NCI-H774 (cell line): ENCODE measurements around the gene SH3YL1.

ENCODE experiments used
- DNase-seq: peaks from one replicate; lab custom pipeline; 2025; lab: John Stamatoyannopoulos, UW

The SH3YL1 gene

DNA sequence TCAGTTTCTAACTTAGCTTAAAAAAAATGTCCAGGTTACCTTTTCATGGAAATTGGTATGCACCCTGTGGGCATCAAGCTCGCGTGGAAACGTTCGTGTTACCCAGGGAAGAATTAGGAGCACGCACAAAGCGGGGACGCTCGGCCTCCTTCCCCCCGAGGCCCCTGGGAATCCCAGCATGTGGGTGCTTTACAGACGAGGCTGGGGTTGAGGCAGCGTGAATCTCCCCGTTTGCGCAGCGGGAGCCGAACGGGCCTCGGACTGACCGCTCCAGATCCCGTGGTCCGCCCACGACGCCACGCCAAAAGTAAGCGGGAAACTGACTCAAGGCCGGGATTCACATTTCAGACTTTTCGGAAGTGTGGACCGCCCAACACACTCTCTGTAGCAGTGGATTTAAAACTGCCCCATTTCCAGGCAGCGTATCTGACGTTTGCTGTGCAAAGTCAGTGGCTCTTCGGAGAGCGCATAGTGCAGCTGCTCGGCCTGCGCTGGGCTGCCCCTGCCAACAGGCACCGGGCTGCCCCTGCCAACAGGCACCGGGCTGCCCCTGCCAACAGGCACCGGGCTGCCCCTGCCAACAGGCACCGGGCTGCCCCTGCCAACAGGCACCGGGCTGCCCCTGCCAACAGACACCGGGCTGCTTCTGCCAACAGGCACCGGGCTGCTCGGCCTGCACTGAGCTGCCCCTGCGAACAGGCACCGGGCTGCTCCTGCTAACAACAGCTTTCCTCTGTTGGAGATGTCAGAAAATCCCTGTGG is 49.7 kb downstream of the SH3YL1 start:
- no peak for DNase-seq

DNA sequence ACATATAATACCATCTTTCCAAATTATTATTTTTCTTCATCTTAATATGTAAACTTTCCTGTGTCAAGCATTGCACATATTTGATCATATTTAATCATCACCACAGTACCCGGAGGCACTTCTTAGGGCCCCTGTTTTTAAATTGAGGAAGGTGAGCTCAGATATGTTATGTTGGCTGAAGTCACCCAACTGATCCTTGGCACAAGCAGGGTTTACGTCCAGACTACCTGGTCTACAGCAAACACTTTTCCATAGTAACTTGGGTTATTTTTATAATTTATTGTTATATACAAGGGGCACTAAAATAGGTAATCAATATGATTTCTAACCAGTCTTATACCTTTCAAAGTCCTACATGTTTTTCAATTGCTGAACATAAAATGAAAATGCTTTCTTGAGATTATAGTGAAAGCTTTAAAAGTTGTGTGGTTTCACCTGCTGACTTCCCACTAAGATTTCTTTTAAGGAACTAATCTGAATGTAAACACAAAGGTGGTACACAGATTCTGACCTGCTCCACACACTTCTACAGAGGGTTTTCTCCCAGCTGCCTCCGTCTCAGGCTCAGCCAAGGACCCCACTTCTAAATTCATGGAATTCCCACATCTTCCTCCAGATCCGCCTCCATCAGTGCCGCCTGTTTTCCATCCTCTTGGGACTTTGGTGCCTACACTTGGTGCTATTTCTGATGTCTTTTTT is 52.2 kb downstream of the SH3YL1 start:
- DNase-seq, result no peak

DNA sequence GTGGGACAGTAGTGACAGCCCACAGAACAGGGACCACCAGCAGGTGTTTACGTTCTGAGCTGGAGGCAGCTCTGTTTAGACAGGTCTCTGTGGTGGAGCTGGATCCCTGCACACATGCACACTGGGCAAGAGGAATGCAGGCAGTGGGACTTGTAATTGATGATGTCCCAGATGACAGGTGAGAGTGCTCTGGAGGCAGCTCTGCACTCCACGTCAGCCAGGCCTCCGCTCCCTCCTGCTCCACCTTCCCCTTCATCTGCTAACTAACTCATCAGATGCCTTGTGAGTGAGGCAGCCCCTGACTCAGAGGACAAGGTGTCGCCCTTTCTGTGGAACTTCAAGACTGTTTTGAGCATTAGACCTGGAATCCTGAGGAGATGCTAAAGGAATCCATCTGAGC is 53.2 kb downstream of the SH3YL1 start:
- DNase-seq, result no peak

DNA sequence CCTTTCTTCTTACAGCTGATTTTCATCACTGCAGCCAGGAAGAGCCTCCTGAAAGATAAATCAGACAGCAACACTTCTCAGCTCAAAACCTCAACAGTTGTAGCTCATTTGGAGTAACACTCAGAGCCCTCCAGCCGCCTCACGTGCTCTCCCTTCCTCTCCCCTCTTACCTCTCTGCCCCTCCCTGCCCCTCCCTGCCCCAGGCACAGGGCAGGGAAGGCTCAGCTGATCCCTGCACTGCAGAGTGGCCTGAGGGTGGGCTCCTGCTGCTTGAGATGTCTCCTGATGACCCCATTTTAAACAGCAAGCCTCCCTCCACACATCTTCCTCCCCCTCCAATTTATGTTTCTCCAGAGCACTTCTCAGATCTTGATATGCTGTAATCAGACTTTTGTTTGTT is 54.4 kb downstream of the SH3YL1 start:
- no peak for DNase-seq

DNA sequence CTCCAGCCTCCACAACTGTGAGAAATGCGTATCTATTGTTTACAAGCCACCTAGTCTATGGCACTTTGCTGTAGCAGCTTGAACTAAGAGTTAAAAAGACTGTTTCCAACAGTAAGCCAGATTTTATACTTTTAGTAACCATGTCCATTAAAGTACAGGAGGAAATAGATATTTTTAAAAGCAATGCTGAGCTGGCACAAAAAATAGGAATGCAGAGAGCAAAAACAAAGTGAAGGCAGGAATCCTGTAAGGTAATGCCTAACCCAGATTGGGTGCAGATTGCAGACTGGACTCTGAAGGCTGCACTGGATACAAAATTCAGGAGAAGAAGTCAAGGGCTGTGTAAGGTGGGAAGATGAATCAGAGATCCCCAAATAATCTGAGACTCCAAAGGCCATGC is 55.5 kb downstream of the SH3YL1 start:
- DNase-seq, result no peak

DNA sequence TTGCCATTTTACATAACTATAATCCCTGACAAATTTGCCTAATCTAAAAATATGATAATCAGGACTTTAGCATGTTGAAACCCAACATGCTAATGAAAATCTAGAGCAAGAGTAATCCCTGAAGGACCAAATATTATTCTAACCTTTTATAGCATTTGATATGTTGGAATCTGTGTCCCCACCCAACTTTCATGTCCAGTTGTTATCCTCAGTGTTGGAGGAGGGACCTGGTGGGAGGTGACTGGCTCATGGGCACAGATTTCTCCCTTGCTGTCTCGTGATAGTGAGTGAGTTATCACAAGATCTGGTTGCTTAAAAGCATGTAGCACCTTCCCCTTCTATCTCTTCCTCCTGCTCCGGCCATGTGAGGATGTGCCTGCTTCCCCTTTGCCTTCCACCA is 59.8 kb downstream of the SH3YL1 start:
- no peak for DNase-seq

DNA sequence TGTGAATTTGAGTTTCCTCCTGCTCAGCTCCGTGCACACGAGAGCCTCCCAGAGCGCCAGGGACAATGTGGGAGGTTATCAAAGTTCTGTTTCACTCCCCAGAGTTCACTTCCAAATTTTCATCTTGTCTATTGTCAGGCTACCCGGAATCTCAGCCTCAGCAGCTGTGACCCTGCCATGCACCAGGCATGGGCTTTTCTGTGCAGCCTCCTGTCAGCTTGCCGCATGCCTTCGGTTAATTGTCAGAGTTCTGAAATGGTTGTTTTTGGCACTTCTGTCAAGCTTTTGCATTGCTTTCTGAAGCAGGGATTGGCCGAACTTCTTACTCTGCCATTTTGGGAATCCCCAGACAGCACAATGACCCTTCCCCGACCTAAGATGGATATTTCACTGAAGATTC is 60.4 kb downstream of the SH3YL1 start:
- DNase-seq, result no peak

DNA sequence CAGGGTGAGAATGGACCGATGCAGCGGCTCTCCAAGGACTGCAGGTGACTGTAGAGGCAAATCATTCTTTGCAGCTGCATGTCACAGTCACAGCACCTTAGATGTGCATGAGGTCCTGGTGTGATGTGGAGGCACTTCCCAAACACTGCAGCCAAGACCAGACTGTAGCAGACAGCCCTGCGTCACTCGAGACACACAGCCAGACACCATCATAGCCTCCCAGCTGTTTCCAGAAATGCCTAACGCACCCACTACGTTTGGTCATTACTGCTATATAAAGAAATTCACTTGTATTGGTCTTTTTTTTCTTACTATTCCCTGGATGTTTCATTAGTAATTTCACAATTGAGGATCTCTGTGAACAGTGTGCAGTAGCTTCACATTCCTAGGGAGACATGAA is 60.9 kb downstream of the SH3YL1 start:
- no peak for DNase-seq

DNA sequence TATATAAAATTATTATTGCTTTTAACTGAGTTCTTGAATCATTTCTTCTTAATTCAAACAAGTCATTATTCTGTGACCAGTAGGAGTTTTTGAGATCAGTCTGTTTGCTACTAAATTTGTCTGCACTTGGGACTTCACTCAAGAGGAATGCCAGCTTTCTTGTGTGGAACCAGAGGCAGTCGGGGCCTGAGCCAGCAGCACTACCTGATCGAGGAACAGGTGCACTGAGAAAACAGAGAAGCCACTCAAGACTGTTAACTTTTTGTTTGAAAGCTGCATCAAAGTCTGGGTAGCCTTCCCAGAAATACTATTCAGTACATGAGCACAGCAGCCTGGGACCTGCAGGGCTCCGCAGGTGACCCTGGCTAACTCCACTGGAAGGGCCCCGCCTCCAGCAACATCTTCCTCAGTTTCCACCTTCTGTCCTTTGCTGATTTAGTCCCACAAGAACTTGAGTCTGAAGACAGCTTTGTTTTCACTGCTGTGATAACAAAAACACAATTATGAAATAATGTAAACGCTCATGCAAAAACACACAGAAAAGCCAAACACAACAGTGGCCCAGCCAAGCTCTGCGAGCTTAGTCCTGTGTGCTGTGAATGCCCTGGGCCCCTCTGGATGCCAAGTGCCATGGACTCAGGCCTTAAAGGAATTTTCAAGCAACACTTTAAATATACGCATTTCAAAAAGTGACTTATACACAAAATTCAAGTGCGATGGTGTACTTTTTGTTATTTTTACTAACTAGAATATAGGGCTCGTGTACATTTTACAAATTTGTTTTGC is 62.0 kb downstream of the SH3YL1 start:
- no peak for DNase-seq

DNA sequence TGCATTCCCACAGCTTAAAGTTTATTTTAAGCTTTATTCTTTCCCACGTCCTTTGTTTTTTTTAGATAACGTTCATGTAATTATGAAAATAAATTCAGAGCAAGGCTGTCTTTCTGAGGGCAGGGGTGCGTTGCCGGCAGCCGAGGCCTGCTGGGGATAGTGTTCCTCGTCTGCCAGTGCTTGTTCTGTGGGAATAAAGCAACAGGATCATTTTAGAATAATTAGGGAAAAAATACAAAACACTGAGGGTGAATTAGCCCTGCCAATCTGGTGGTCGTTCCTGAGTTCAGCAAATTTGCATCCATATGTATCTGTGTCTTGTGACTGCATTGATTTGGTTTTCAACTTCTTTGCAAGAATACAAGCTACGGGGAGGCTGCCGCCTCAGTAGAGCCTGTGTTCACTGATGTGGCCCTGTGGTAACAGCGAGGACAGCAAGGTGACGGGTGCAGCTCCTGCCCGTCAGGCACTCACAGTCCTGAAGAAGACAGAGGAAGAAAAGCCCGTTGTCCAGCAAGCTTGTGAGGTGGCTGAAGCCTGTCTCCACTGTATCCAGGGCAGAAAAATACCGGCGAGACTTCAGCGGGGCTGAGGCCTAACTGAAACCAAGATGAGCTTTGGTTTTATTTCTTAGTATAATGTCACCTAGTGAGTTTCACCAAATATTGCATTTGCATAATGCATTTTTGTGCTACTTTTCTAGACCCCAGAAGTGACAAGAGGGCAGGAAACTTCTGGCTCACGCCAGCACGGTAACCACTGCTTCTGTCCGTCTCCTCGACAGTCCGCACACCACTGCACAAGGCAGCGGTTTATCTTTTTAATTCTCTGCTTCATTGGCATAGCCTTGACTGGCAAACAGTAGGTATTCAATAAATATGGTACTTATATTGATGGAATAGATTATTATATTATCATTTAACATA is 64.5 kb downstream of the SH3YL1 start:
- DNase-seq, result no peak

DNA sequence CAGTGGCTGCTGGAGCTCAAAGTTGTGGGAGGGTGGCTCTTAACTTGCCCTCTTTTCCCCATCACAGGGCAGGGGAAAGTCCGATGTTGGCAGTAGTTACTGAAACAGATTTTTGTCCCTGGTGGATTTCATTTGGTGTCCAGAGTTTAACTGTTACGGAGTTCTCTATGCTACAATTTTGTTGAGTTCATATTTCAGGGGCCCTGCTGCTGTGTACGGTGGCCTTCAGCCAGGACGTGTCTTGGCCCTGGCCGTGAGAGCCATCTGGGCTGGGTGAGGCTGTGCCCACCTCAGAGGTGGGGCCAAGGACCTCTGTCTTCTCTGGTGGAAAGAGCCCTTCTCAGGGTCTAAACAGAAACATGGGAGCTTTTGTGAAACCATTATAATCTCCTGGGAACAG is 67.4 kb downstream of the SH3YL1 start:
- no peak for DNase-seq

DNA sequence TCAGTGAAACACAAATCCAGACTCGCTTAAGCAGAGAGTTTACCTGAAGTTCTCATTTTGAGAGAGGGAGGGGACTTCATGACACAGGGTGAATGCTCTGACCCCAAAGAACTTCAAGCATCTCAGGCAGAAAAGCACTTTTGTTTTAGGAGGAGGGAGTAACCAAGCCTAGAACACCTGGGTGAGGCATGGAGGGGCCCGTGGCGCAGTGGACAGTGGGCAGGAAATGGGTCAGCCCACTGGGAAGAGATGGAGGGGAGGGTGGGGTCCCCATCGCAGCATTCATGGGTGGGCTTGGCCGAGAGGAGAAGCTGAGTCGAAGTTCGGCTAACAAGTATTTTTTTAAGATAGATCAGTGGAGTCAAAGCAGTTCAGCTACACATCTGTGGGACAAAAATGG is 67.9 kb downstream of the SH3YL1 start:
- no peak for DNase-seq

DNA sequence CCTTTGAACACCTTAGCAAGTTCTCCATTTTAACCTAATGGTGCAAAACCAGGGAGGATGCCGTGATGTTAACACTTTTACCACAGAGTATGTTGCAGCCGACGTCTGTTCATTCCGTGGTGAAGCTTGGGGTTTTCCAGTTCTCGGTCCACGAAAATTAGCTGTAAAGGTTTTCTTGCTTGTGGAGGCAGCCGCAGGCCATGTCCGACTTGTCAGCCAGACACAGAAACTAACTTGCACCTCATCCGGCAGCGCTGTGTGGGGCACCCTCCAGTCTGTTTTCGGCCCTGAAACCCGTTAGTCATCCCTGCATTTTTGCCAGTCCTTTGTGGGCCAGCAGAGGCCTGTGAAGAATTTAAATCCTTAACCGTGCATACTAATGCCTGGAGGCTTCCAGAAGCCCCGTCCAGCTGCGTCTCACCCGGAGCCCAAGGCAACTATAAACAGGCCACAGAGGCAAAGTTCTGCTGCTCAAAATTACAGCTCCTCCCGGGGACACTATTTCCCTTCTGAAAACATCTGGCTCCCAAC is 70.6 kb downstream of the SH3YL1 start:
- no peak for DNase-seq

DNA sequence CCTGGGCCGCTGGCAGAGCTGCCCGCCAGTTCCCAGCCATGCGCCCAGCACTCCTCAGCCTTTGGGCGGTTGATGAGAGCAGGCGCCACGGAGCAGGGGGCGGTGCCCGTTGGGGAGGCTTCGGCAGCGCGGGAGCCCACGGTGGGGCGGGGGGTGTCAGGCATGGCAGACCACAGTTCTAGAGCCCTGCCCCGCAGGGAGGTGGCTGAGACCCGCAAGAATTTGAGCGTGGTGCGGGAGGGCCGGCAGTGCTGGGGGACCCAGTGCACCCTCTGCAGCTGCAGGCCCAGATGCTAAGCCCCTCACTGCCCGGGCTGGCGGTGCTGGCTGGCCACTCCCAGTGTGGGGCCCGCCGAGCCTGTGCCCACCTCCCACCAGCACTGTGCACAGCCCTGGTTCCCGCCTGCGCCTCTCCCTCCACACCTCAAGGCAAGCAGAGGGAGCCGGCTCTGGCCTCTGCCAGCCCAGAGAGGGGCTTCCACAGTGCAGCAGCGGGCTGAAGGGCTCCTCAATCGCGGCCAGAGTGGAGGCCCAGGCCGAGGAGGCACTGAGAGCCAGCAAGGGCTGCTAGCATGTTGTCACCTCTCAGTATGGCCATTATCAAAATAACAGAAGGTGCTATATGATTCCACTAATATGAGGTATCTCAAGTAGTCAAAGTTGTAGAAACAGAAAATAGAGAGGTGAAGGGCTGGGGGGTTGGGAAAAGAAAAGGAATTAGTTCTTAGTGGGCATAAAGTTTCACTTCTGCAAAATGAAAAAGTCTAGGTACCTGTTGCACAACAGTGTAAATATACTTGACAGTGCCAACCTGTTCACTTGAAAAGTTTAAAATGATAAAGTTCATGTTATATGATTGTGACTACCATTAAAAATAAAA is 72.3 kb downstream of the SH3YL1 start:
- no peak for DNase-seq

DNA sequence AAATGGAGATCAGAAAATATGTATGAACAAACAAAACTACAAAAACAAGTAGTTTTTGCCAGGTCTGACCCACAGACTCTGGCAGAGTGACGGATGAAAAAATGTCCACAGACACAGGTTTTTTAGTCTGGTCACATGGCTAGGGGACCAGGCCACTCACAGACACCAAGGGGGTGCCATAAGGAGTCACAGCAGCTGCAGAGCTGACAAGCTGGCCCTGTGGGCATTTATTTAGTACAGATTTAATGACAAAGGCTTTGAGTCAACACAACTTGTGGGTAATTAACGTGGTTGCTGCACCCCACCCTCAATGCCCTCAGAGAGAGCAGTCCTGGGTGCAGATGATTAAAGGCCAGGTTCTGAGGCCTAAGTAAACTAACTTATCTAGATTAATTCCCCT is 76.0 kb downstream of the SH3YL1 start:
- DNase-seq, result no peak

DNA sequence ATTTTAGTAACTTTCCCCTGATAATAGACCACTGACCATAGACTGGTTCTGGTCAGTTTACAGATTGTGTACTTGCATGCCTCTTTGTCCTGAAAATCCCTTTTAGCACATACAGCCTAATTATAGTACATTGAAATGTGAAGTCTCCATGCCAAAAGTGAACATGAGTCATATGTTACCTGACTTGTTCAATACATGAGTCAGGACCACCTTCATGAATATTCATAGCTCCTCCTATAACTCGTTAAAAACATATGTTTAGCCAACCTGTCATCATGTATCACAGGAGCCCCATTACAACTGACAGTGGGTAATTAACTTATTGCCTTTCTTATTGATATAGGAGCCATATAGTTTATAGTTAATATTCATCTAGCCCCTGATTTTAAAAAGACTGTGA is 78.6 kb downstream of the SH3YL1 start:
- DNase-seq, result no peak

DNA sequence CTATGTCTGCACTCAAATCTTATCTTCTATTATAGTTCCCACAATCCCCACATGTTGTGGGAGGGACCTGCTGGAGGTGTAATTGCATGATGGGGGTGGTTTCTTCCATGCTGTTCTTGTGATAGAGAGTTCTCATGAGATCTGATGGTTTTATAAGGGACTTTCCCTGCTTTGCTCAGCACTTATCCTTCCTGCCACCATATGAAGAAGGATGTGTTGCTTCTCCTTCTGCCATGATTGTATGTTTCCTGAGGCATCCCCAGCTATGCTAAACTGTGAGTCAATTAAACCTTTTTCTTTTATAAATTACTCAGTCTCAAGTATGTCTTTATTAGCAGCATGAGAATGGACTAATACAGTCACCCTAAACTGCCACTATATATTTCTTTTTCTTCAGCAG is 79.1 kb downstream of the SH3YL1 start:
- DNase-seq, result no peak

DNA sequence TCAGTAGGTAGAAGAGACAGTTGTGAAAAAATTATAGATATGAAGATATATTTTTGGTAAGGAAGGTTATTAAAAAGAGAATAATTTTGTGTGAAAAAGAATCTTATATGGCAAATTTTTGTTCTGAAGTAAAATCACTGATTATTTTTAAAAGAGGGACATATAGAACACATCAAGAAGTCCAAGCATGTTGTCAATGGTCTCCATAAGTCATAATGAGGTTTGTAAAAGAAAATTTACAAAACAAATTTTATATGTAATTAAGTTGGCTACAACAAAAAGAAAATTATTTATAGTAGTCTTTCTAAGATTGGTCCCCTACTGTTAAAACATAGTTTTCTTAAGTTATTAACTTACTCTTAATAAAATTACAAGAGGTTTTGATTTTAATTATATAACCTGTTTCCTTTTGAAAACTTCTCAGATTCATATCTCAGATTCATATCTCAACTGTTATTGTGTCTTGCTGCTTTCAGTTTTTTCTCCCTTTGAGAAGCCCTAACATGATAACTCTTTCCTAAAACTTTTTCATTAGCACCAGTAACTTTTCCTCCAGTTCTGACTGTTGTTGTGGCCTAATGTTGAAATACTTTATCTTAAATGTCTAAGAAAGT is 81.2 kb downstream of the SH3YL1 start:
- no peak for DNase-seq

DNA sequence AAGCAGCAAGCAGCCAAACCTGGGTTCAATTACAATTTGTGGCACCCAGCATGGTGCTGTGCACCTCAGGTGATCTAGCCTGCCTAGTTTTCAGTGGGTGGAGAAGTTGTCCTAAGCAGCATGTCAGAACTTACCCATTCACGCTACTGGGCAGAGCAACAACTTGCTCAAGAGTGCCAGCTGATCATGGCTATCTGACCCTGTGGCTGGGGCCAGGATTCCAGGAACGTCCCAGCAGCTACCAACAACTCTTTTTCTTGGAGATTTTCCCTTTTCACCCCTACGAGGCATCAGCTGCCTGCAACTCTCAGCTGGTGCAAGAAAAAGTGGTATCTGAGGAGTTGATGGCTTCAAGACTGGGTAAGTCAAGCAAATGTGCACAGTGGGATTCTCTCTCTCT is 83.5 kb downstream of the SH3YL1 start:
- DNase-seq, result no peak

DNA sequence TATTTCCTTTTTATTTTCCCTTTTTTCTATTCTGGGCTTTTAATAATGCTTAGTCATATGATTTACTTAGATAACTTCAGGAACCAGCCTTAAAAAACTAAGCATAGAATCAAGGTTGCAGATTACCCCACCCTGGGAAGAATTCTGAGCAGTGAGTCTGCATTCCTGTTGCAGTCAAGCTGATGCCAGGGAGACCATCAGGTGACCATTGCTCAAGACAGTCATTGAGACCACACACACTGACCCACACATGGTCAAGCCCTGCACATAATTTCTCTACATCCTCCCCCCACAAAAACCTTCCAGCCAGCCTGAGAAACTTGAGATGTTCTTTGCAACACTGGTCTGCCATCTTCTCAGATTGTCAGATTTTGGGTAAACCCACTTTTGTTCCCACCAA is 83.9 kb downstream of the SH3YL1 start:
- DNase-seq, result no peak
